Fibroblast of the conjunctiva (primary cell): Measurements from ENCODE around the gene ALOX15B.
"Not testable (repeated sequence)": the region's sequence is repeated elsewhere in the genome, so short reads cannot be mapped to it uniquely, and the experiment has no call there.

Experiments
- DNase-seq: peaks from one replicate; pipeline ENCODE4 v3.0.0-alpha.2; 2010; ENCODE audit warnings: low read depth

The ALOX15B gene

DNA sequence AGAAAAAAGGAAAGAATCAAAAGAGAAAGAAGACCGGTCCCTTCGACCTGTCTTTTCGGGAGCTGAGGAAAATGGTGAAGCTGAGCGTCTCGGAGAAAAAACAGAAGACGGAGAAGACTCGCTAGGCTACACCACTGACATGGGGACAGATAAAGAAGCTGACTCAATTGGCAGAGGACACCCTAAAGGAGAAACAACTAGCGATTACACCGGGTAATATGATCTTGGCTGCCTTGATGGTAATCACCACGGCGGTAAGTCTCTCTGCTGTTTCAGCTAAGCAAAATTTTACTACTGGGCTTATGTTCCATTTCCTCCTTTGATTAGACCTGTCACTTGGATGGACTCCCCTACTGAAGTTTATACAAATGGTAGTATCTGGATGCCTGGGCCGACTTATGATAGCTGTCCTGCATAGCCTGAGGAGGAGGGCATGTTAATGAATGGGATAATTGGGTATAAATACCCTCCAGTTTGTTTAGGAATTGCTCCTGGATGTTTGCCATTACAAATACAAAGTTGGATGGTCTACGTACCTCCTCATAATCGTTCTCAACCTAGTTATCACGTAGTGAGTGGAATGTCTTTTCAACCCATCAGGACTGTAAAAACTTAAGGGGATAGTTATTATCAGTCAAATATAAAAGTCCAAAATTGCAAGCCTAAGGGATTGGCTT lies 24.1 kb downstream of the ALOX15B start:
- DNase-seq, result no peak

DNA sequence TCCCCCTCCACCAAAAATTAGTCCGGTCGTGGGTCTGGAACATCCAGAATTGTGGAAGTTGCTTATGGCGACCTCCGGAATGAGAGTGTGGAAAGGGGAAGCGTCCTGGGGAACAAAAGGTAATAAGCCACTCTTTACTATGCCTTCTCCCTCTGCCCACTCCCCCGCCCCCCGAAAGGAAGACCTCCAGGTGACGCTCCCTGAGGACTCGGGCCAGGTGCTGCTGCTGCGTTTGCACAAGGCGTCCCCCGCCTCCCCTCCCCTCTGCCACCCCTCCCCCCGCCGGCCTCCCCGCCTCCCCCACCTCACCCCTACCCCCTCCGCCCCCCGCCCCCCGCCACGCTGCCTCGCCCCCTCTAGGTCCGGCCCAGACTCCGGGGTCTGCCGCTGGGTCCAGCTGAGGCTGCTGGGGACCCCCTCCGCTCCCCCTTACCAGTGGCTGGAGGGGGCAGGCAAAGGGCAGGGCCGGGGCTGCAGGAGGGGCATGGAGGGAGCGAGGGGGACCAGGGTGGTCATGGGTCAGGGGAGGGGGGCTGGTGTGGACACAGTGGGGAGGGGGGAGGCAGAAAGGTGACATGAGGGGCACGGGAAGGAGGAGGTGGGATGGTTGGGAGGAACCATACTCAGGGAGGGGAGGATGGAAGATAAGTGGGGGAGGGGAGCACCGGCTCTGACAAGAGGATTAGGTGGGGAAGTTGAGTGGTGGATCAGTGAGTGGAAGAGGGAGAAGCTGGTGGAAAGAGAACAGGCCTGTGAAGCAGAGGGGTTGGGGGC lies 25.1 kb downstream of the ALOX15B start:
- DNase-seq, result no peak

DNA sequence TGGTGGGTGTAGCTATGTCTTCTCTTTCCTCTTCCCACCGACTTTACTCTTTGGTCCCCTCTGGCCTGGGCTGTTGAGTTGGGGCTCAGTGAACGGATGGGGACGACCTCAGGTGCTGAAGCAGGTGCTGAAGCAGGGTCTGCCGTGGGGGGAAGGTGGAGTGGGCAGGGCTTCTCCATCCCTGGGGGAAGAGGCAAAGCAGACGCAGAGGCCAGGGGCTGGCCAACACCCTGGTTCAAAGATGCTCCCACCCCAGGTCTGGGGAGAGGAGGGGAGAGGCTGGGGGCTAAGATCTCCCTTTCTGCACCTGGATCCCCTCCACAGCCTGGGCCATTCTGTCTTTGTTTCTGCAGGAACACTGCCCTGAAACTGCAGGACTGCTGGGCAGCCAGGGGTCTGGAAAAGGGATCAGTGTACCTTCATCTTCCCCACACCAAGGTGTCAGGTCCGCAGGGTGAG lies 25.7 kb downstream of the ALOX15B start:
- no peak for DNase-seq

DNA sequence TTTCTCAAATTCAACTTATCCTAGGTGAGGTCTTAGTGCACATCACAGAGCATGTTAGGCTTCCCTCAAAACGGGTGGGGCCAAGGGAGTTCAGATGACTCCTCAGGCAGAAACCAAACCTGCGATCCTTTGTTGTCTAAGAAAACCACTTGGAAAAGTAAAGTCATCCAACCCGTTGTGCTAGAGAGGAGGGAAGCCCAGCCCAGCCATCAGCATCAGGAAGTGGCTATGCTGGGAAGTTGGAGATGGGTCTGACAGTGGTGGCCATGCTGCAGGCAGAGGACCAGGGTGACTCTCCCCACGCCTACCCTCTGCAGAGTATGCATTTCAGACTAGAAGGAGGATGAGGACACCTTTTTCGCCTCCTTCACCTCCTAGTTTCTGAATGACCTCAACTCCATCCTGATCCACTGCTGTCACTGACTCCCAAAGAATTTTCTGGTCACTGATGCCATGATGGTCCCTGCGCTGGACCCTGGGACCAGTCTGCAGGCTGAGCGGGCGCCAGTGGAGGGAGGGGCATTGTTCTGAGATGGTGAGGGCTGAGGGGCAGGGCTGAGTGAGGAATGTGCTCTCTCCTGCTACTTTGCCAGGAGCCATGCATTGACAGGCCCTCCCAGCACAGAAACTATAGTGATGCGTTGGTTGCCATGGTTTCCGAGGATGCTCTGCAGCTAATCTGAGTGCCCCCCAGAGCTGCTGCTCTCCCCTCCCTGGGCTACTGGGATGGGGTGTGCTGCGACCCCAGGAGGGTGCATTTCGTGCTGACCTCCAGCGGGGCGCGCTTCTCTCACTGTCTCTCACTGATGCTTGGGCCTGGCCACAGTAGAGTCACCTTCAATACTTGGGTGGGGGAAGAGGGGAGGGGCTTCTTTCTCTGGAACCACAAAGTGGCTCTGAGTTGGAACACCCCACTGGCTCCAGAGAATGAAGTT lies 28.2 kb downstream of the ALOX15B start:
- no peak for DNase-seq

DNA sequence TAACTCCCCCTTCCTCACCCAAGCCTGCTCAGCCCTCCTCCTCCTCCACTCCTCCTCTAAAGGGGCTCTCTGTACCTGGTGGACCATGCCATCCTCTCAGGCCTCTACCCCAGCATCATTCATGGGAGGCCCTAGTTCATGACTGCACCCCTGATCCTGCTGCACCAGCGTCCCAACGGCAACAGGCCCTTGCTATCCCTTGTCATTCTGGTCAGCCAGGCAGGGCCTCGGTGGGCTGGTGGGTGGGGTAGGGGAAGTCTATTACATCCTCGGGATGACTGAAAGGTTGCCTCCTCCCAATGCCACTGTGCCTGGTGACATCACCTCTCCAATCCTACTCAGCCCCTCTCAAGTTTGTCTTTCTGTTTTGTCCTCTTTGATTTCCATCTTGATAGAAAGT lies 28.9 kb downstream of the ALOX15B start:
- no peak for DNase-seq

DNA sequence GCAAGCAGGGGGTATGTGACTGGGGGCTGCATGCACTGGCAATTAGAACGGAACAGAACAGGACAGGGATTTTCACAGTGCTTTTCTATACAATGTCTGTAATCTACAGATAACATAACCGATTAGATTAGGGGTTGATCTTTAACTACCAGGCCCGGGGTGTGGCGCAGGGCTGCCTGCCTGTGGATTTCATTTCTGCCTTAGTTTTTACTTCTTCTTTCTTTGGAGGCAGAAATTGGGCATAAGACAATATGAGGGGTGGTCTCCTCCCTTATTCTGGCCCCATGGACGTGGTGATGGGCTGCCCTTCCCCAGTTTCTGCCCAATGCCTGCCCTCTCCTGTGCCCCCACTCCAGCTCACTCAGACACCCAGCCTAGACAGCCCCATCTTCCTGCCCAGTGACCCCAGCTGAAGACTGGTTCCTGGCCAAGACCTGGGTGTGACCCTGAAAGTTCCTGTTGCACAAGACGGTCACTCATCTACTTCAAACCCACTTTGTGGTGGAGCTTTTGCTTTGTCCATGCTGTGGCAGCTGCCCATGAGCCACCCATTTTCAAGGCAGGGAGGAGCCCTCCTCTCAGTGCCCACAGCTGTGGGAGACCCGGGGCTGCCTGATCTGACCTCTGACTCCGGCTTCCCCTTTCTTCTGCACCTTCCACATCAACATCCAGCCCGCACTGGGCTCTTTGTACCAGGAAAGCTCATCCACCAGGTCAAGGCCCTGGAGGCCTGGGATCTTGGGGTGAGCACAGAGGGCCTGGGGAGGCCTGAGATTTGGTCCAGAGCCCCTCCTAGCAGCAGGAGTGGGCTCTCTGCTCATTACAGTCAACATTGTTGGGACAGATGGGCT lies 30.1 kb downstream of the ALOX15B start:
- no peak for DNase-seq

DNA sequence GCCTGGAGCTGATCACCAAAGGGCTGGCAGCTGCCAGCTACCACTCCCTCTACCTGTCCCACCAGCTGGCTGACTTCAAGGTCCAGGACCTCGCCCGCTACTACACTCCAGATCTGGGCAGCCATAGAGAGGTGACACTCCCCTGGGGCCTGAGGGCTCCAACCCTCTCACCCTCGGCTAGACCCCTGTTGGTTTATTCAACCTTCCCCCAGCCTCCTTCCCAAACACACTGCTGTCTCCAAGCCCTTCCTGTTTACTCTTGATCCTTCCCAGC lies 30.7 kb downstream of the ALOX15B start:
- no peak for DNase-seq

DNA sequence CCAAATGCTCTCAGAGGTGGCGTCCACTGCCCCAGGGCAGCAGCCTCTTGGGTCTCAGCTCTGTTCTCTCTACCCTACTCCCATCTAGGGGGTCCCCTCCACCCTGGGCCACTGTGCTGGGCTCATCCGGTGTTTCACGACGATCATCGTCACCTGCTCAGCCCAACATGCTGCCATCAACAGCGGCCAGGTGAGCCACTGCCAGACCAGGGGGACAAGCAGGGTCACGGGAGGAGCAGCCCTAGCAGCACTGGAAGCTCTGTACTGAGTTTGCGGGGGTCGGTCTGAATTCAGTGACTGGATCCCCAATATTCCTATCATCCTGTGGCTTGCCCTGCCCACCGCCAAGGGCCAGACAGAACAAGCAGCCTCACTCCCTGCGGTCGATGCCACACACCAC lies 32.6 kb downstream of the ALOX15B start:
- DNase-seq, result no peak

DNA sequence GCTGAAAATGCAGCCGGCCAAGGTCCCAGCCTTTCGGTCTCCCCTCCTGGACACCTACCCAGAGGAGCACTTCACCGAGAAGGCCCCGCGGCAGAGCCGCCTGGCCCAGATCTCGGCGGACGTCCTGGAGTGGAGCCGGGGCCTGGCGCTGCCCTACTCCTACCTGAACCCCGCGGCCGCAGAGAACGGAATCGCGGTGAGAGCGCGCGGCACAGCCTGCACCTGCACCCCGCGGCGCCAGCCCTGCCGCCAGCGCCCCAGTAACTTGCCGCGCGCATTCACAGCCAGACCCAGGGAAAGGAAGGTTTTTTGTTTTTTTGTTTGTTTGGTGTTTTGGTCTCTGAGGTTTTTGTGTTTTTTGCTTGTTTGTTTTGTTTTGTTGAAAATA lies 33.5 kb downstream of the ALOX15B start:
- DNase-seq, result no peak

DNA sequence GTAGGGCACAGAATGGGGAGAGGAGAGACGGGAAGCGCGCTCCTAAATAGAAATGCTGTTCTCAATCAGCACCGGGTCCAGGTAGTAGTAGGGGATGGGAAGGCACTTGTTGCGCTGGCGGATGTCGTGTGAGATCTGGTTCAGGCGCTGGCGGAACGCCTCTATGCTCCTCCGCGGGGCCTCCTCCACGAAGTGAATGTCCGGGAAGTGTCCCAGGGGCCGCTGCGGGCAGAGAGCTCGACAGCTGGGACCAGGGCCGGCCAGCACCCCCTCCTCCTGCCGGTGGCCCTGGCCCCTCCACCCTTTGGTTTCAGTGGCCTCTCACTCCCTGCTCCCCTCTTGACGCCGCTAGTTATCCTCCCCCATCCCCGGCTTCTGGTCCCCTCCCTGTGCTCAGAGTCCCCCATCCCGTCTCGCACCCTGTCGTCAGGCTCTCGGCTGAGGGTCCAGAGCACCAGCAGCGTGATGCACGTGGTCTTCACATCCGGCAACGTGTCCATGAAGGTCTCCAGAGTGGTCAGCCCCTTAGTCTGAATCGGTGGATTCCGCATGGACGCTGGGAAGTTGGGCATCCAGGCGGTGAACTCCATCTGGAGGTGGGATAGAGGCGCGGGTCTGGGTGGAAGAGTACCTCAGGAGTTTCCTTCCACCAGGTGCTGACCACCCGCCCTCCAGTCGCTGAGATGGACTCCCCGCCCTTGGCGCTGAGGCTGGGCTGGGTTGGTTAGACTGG lies 34.0 kb downstream of the ALOX15B start:
- DNase-seq, result no peak

DNA sequence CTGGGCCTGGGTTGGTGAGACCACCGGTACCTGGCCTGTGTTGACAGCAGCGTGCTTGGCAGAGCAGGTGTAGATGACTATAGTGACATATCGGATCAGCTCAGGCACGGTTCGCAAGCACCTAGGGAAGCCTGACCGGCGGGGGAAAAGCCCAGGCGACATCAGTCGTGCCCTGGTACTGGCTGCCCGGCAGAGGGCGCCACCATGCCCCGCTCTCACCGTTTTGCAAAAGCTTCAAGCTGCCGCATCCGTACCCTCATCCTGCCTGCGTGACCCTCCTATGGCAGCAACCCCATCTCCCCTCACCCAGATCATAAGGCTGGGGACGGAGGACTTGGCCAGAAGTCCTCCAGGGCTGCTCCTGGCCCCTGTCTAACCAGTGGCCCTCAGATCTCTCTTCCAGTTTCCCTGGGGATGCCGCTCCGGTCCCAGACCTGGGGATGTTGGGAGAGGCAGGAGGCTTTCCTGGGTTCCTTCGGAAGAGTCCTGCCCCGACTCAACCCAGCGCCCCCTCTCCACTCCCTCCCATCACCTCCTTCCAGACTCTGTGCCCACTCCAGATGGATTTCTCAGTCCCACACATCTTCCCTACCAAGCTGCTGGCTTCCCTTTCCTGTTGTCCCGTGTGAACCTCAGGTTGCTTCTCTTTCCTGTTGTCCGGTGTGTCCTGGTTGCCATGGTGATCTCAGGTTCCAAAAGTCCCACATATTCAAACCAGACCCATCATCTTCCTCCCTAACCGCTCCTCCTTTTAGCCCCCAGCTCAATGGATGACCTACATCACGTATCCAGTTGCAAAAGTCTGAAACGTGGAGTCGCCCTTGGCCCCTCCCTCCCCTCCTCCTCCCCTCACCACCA lies 35.0 kb downstream of the ALOX15B start:
- DNase-seq, result peak; percentile 43

DNA sequence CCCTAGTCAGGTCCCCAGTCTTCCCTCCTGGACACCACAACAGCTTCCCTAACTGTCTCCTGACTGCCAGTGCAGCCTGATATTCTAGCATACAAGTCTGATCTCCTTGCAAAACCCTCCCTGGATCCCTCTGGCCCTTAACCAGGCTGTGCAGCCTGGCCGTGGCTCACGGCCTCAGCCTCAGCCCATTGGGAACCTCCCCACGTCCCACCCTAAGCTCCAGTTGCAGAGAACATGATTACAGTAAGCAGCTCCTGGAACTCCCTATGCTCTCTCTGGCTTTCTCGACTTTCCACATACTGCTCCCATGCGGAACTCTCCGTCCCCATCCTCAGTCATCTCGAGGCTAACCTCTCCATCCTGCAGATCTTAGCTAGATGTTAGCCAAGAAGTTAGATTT lies 35.7 kb downstream of the ALOX15B start:
- DNase-seq, result no peak

DNA sequence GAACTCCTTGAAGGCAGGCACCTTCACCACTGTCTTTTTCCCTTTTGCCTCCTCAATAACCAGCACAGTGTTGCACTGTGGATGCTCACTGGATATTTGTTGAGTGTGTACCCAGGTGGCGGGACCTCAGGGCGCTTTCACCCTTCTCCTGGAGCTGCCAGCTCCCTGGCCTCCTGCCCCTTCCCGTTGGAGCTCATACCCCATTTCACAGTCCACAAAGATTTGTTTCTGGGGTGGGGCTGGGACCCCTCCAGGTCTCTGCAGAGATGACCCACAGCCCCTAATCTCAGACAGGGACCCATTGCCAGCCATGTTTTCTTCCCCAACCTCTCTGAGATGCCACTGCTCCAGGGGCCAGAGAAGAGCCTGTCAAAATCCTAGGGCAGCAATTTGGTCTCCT lies 36.2 kb downstream of the ALOX15B start:
- no peak for DNase-seq

DNA sequence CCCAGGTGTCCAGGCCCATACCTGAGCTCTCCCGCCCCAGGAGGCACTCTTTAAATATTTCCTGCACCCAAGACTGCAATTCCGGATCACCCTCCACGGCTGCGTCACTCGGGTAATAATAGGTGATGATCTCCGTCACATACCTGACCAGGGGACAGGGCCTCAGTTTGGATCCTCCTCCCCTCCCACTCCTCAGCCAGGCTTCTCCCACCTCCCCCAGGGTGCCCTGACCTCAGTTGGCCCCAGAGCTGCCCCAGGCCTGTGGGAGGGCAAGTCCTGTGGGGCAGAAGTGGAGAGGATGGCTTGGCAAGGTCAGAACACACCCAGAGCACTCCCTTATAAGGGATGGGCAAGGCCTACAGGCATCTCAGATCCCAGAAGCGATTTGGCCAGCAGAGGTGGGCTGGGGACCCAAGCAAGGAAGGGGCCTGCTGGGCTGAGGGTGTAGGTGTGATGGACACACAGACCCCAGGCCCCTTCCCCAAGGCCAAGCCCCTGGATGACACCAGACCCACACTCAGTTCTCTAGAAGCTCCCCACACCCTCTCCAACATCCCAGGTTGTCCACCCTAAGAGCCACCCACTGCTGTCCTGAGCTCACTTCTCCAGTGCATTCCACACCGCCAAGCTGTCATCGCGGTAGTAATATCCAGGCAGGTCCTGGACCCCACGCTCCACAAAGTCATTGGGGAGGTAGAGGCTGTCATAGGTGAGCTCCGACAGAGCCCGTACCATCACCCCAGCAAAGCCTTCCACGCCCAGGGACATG lies 36.9 kb downstream of the ALOX15B start:
- DNase-seq, result no peak

DNA sequence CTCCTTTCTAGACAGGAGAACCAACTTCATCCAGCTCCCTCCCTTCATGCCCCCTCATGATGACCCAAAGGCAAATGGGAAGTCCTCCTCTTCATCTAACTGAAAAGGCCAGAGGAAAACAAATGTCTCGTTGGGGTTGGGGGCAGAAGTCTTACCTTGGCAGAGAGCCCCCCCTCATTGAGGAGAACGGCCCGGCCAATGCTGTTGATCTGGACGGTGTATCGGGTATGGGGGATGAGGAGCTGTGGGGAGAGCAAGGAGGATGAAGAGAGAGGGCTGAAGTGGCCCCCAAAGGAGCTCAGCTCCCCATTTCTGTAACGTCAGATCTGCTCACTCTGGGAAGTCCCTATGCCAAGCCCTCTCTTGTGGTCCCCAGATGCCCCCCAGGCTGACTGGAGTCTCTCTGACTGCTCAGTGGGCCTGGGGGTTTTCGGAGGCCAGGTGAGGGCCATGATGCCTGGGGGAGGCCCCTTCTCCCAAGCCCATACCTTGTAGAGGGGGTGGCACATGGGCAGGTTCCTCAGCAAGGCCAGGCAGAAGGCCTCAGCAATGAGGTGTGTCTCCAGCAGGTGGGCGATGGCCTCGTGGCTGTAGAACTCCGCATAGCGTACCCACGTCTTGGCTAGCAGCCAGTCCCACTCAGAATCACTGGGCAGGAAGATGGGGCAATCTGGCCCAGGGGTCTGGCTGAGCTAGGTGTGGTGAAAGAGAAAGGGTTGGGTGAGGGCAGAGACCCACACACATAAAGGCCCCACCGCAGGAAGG lies 37.8 kb downstream of the ALOX15B start:
- no peak for DNase-seq

DNA sequence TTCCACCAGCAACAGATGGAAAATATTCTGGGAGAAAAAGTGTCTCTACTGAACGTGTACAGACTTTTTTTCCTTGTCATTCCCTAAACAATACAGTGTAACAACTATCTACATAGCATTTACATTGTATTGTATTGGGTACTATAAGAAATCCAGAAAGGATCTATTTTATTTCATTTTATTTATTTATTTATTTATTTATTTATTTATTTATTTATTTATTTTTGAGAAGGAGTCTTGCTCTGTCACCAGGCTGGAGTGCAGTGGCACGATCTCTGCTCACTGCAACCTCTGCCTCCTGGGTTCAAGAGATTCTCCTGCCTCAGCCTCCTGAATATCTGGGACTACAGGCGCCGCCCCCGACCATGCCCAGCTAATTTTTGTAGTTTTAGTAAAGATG lies 39.1 kb downstream of the ALOX15B start:
- DNase-seq, result not testable (repeated sequence)

DNA sequence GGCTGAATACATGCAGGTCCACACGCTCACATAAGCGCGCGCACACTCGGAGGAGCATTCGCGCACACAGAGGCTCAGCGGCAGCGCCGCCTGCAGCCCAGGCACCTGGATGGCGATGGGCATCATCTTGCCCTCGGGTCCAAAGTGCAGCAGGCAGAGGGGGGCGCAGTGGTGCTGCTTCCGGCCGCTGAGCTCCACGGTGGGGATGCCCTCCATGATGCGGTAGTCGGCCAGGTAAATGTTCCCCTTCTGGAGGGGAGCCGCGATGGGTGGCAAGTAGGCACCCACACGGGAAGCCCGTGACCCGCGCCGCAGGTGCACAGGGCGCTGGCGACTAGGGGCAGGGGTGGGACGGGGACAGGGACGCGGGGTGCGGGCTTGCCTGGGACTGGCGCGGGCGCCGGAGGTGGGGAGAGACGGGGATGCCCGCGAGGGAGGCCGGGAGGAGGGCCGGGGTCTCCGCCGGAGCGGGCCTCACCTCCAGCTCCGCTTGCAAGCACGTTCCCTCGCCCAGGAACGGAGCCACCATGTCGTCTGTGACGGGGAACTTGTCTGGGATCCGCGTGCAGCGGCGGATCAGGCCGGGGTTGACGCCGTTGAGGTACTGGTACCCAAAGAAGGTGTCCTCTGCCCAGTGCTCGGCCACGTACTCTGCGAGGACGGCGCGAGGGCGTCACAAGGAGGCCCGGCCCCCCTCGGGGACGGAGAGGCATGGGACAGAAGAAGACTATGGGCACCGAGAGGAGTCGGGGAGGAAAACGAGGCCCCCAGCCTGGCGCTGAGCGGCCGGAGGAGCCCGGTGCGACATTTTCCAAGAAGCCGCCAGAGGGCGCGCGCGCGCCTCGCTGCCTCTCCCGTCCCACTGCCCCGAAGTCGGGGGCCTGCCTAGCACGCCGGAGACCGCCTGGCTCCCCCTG lies 40.7 kb downstream of the ALOX15B start:
- DNase-seq, result peak; percentile 8
